ENCODE results near the gene XPNPEP1. TPM values are rescaled to one million over a fixed set of nuclear protein-coding genes. Genes with fewer than 3 reads are reported as not detected.

XPNPEP1 gene
- polyA plus RNA-seq, 1 of the 3 experiments (the other 2 are of a cell fraction), result 167 TPM

- 88% methylated on average over 5 of the region's 5 CpGs for WGBS (ENCODE audit: low lambda C conversion rate)
- POLR2A ChIA-PET, result no interaction called here
- CTCF ChIA-PET, result interaction anchor here (0.6 to 0.7 kb wide), 2 partner anchors 11 to 209 kb away, joined by 3 read pairs; no protein-coding TSS in a partner anchor
These were observed 67.6 kb downstream of the XPNPEP1 start for GRCh38 chr10:109855746-109856145.

More at GRCh38 chr10:109855746-109856145, 67.6 kb downstream of the XPNPEP1 start:
- Histone ChIP-seq H3K9me3 (no peaks in the 10 kb centered on the region), H3K4me3 (ENCODE audit: low read depth in 2 of 2, low read length in 1 of 2) (no peak overlapping the region), H3K4me1 (ENCODE audit: control insufficient read depth in 1 of 2, insufficient read depth in 2 of 2, low read depth in 1 of 2, low read length in 1 of 2) (peaks cover 0 to 9% of the 10 kb centered on the region in 2 experiments; a peak in 1 of 4 replicates), H3F3A (replicated peaks; ENCODE audit: insufficient read depth) (peaks cover 3% of the 10 kb centered on the region), H3K27ac (ENCODE audit: low read depth in 2 of 2, low read length in 1 of 2) (no peak overlapping the region), H3K9ac (no peak overlapping the region), H3K36me3 (replicated peaks in 1 of 2; ENCODE audit: control insufficient read depth in 1 of 2, insufficient read depth in 2 of 2, low read length in 1 of 2) (no peaks in the 10 kb centered on the region), H3K9me2 (no peaks in the 10 kb centered on the region), H3K4me2 (no peak overlapping the region), H4K20me1 (ENCODE audit: insufficient read depth) (no peaks in the 10 kb centered on the region), H3K27me3 (ENCODE audit: insufficient read depth) (no peaks in the 10 kb centered on the region), H3K79me2 (ENCODE audit: insufficient read depth) (no peaks in the 10 kb centered on the region), H2AFZ (ENCODE audit: low read depth) (no peak overlapping the region)
- DNase-seq, result no peak
- TF ChIP-seq, protein P1, sequence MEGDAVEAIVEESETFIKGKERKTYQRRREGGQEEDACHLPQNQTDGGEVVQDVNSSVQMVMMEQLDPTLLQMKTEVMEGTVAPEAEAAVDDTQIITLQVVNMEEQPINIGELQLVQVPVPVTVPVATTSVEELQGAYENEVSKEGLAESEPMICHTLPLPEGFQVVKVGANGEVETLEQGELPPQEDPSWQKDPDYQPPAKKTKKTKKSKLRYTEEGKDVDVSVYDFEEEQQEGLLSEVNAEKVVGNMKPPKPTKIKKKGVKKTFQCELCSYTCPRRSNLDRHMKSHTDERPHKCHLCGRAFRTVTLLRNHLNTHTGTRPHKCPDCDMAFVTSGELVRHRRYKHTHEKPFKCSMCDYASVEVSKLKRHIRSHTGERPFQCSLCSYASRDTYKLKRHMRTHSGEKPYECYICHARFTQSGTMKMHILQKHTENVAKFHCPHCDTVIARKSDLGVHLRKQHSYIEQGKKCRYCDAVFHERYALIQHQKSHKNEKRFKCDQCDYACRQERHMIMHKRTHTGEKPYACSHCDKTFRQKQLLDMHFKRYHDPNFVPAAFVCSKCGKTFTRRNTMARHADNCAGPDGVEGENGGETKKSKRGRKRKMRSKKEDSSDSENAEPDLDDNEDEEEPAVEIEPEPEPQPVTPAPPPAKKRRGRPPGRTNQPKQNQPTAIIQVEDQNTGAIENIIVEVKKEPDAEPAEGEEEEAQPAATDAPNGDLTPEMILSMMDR (IDR thresholded peaks at IDR 0.05), result no peak
- TF ChIP-seq GABPA (IDR thresholded peaks at IDR 0.05; ENCODE audit: low read depth) (no peak), EZH2phosphoT487 (IDR thresholded peaks at IDR 0.05; ENCODE audit: borderline replicate concordance, low read depth) (no peak), MAX (IDR thresholded peaks at IDR 0.05; ENCODE audit: low read depth) (no peak), SIN3A (IDR thresholded peaks at IDR 0.05; ENCODE audit: borderline replicate concordance, low read depth, low read length) (no peak), YY1 (IDR thresholded peaks at IDR 0.05; ENCODE audit: low read depth) (no peak), SMC3 (IDR thresholded peaks at IDR 0.05; ENCODE audit: low read depth, low read length) (no peak), MXI1 (IDR thresholded peaks at IDR 0.05; ENCODE audit: low read depth, low read length) (no peak), USF1 (IDR thresholded peaks at IDR 0.05; ENCODE audit: borderline replicate concordance, low read depth) (no peak), ELF1 (IDR thresholded peaks at IDR 0.05) (no peak), TEAD4 (IDR thresholded peaks at IDR 0.05; ENCODE audit: borderline replicate concordance, insufficient read depth) (no peak)
- TF ChIP-seq, protein P2, sequence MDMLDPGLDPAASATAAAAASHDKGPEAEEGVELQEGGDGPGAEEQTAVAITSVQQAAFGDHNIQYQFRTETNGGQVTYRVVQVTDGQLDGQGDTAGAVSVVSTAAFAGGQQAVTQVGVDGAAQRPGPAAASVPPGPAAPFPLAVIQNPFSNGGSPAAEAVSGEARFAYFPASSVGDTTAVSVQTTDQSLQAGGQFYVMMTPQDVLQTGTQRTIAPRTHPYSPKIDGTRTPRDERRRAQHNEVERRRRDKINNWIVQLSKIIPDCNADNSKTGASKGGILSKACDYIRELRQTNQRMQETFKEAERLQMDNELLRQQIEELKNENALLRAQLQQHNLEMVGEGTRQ (IDR thresholded peaks at IDR 0.05; ENCODE audit: borderline replicate concordance, low read depth, low read length), result no peak
- TF ChIP-seq, protein P3, sequence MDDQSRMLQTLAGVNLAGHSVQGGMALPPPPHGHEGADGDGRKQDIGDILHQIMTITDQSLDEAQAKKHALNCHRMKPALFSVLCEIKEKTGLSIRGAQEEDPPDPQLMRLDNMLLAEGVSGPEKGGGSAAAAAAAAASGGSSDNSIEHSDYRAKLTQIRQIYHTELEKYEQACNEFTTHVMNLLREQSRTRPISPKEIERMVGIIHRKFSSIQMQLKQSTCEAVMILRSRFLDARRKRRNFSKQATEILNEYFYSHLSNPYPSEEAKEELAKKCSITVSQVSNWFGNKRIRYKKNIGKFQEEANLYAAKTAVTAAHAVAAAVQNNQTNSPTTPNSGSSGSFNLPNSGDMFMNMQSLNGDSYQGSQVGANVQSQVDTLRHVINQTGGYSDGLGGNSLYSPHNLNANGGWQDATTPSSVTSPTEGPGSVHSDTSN (IDR thresholded peaks at IDR 0.05), result no peak

All from SK-N-SH (cell line).